Heart right ventricle (tissue), 16 donors: ENCODE results near the gene ATF4. TPM values are rescaled to one million over a fixed set of nuclear protein-coding genes. Genes with fewer than 3 reads are reported as not detected.

ENCODE experiments used
- ATAC-seq, 8 donors: fragments of 200-7000 bp; cut with Tn5 transposase; one replicate each; pipeline ENCODE4 v1.9.1; 2020; ENCODE audit warnings: mild to moderate bottlenecking in 8 of 8, moderate library complexity in 8 of 8, moderate number of reproducible peaks in 1 of 8
- DNase-seq, 2 donors: peaks; one replicate each; pipeline ENCODE4 v3.0.0-alpha.2; 2020
- H3K27ac ChIP-seq, 10 donors: fragments of 200-600 bp; sonication (generic) in 2 of 10; one replicate each; pipeline versions ENCODE4 v1.5.0 to v1.8.0; 2020 to 2022; ENCODE audit warnings: mild to moderate bottlenecking in 3 of 10
- H3K27me3 ChIP-seq, 7 donors: fragments of 200-600 bp; one replicate each; pipeline ENCODE4 v1.8.0; 2021 to 2022; ENCODE audit warnings: mild to moderate bottlenecking in 2 of 7
- H3K36me3 ChIP-seq, 9 donors: fragments of 200-600 bp; sonication (generic) in 1 of 9; one replicate each; pipeline versions ENCODE4 v1.5.0 to v1.8.0; 2020 to 2022; ENCODE audit warnings: mild to moderate bottlenecking in 2 of 9
- H3K4me1 ChIP-seq, 9 donors: fragments of 200-600 bp; sonication (generic) in 1 of 9; one replicate each; pipeline versions ENCODE4 v1.5.0 to v1.8.0; 2020 to 2022; ENCODE audit warnings: mild to moderate bottlenecking in 4 of 9
- H3K4me3 ChIP-seq, 10 donors: fragments of 200-600 bp; sonication (generic) in 2 of 10; one replicate each; pipeline versions ENCODE4 v1.5.0 to v1.8.0; 2020 to 2022; ENCODE audit warnings: mild to moderate bottlenecking in 7 of 10, moderate library complexity in 2 of 10
- H3K9me3 ChIP-seq, 11 donors: fragments of 200-600 bp in 10 of 11; sonication (generic) in 2 of 11; one replicate each; pipeline versions ENCODE4 v1.5.0 to v1.8.0; 2013 to 2022; ENCODE audit warnings: mild to moderate bottlenecking in 2 of 11, control low read depth in 1 of 11, moderate library complexity in 1 of 11
- WGBS, 2 donors: extraction: QIAGEN DNeasy Blood & Tissue Kit; methylation state at CpG; one replicate each; pipeline ENCODE4 v1.1.7; 2013; ENCODE audit warnings: inconsistent platforms in 1 of 2; 5-methylcytosine and 5-hydroxymethylcytosine counted together
- intact Hi-C, 10 donors: fragments of 100-400 bp; cut with DNase I; formaldehyde crosslinking; loops; one replicate each; pipeline versions ENCODE4 v1.11.1 to v1.14.2; 2022
- polyA plus RNA-seq, 2 donors: library from polyadenylated mRNA; stranded (reverse); fragments of 200-250 nt; gene quantifications; one replicate each; pipeline ENCODE4 v1.2.3, GENCODE V29; 2013
- total RNA-seq, 10 donors: library from RNA; stranded (reverse); fragmentation: NEBNext Ultra II Directional in 3 of 10; extraction: Animal tissue kit (Norgen Biotek cat#: 25700) in 3 of 10; gene quantifications; one replicate each; pipeline versions ENCODE4 v1.2.1 to v1.2.4, GENCODE V29; 2021 to 2023
- TF ChIP-seq, protein P1 (sequence below), 9 donors: fragments of 200-600 bp; sonication (generic) in 2 of 9; IDR thresholded peaks; one replicate each; pipeline versions ENCODE4 v1.5.0 to v1.8.0; 2021 to 2022; ENCODE audit warnings: antibody characterized with exemption in 9 of 9, mild to moderate bottlenecking in 5 of 9, moderate library complexity in 1 of 9
- donor health status: Arrhythmogenic right ventricular cardiomyopathy.
- donor health status: ischemic (EF 13 %, LVEDD 7.1; RV severe dilation, severe dysfunction).
- donor health status: healthy with polysubstance abuse.
- donor health status: DM: no; HTN: yes; CAD: no.
- donor health status: DM: no; HTN: no; CAD: no.
- donor health status: ischemic (EF 25% LVEDD 6.9; RV normal size, moderate dysfunction).
- donor health status: ischemic (EF 25% LVEDD 5.7; RV mildly dilated, moderate dysfunction).
- donor health status: healthy.
- donor health status: DM: yes; HTN: yes; CAD: no.
- donor health status: Ischemic cardiomyopathy.
- donor health status: ischemic (EF 35%, LVEDD 5.7; RV mildly dilated, moderate dysfunction).
- donor health status: nonischemic (EF 11% LVEDD 7.7; RV severe dilation, severe dysfunction).
- donor health status: DM: yes; HTN: yes; CAD: no.
- donor health status: PGD.
- donor health status: ischemic (EF 29% LVEDD 5.4; RV normal size, mild dysfunction).
- donor health status: nonischemic (EF 23%, LVEDD 6.1; RV moderate dilation, normal function).

Gene ATF4
- total and polyA plus RNA-seq, 12 donors: 95.2 to 637 (median 161) TPM

DNA sequence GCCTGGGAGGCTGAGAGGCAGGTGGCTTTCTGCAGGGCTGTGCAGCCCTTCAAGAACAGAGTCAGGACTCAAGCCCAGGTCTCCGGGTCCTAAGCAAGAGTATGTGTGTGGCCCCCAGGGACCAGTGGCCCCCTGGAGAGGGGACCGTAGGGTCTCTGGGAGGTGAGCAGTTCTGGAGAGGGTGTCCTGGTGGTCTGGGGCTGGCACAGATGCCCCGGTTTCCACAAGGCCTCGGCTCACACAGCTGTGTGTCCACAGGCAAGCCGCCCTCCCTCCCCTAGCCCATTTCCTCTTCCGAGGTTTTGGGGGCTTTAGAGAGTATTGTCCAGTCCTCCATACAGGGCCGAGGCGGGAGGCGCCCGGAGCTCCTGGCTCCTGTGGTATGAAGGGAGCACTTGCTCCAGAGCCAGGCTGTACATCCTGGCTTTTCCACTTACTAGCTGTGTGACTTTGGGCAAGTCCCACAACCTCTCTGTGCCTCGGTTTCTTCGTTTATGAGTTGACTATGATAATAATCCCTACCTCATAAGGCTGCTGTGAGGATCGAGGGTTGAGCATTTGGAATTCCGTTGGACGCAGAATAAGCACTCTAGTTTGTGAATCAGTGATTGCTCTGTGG lies 15.6 kb downstream of the ATF4 start:
- Histone ChIP-seq H3K27ac (no peak overlapping the region), H3K36me3 (peaks cover 0 to 4% (median 0%) of the 10 kb centered on the region in 9 donors), H3K9me3 (no peaks in the 10 kb centered on the region), H3K27me3 (peaks cover 0 to 1% (median 0%) of the 10 kb centered on the region in 7 donors), H3K4me1 (peaks cover 10 to 28% (median 16%) of the 10 kb centered on the region in 9 donors), H3K4me3 (no peak overlapping the region)
- DNase-seq (no peak), ATAC-seq (no peak)
- intact Hi-C loops: loop anchor here in 8 of 10 donors (2.0 to 10.0 kb wide), 10 partner anchors 486 to 1109 kb away; partner anchors contain the start of gene ADSL (in 3 of the 8)
- TF ChIP-seq, protein P1, sequence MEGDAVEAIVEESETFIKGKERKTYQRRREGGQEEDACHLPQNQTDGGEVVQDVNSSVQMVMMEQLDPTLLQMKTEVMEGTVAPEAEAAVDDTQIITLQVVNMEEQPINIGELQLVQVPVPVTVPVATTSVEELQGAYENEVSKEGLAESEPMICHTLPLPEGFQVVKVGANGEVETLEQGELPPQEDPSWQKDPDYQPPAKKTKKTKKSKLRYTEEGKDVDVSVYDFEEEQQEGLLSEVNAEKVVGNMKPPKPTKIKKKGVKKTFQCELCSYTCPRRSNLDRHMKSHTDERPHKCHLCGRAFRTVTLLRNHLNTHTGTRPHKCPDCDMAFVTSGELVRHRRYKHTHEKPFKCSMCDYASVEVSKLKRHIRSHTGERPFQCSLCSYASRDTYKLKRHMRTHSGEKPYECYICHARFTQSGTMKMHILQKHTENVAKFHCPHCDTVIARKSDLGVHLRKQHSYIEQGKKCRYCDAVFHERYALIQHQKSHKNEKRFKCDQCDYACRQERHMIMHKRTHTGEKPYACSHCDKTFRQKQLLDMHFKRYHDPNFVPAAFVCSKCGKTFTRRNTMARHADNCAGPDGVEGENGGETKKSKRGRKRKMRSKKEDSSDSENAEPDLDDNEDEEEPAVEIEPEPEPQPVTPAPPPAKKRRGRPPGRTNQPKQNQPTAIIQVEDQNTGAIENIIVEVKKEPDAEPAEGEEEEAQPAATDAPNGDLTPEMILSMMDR (IDR thresholded peaks at IDR 0.05): no peak
- WGBS, 2 donors: 82 to 84% methylated on average over 15 of the region's 15 CpGs

DNA sequence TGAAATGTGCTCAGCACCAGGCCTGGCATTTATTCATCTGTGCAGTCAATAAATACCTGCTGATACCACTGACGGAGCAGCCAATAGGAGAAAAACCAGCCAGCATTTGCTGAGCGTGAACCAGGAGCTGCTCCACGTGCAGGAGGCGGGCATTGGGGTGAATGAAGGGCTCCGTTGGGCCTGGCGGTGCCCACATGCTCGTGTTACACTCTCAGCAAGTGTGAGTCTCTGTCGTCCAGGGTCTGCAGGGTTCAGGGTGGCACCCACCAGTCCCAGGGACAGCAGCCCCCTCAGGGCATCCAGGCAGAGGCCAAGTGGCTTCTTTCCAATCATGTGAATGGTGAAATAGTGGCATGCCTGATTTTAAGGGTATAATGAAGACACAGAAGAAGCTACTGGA lies 16.3 kb downstream of the ATF4 start:
- intact Hi-C loops: loop anchor here in 7 of 10 donors (2.0 to 10.0 kb wide), 7 partner anchors 486 to 1108 kb away; partner anchors contain the start of gene ADSL (in 3 of the 7)
- Histone ChIP-seq H3K27me3 (peaks cover 0 to 5% (median 0%) of the 10 kb centered on the region in 7 donors), H3K4me3 (no peak overlapping the region), H3K36me3 (no peaks in the 10 kb centered on the region), H3K4me1 (peaks cover 2 to 20% (median 8%) of the 10 kb centered on the region in 9 donors), H3K9me3 (no peaks in the 10 kb centered on the region), H3K27ac (no peak overlapping the region)
- 60 to 69% methylated on average over 8 of the region's 8 CpGs for WGBS, 2 donors
- no peak for DNase-seq
- TF ChIP-seq, protein P1 (IDR thresholded peaks at IDR 0.05): no peak
- ATAC-seq: no peak

DNA sequence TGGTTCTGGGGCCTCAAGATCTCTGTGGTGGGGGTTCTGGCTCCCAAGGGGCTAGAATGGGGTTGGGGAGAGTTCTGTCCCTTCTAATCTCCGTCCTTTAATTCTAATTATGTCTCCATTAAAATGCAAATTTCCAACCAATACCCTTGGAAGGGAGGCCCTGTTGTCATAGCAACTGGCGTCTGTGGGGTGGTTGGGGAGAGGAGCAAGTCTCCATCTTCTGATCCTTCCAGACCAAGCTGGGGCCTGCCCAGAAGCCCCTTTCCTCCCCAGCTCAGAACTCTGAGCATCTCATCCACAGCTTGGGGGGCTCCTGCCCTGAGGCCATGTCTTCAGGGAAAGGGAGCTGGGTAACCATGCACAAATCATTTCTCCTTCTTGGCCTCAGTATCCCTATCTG lies 17.6 kb downstream of the ATF4 start:
- 40 to 46% methylated on average over 2 of the region's 2 CpGs for WGBS, 2 donors
- Histone ChIP-seq H3K27me3 (peaks cover 0 to 16% (median 5%) of the 10 kb centered on the region in 7 donors), H3K4me3 (no peak overlapping the region), H3K9me3 (no peaks in the 10 kb centered on the region), H3K36me3 (no peaks in the 10 kb centered on the region), H3K4me1 (peaks cover 0 to 14% (median 0%) of the 10 kb centered on the region in 9 donors), H3K27ac (no peak overlapping the region)
- TF ChIP-seq, protein P1 (IDR thresholded peaks at IDR 0.05): no peak
- intact Hi-C loops: loop anchor here in 7 of 10 donors (2.0 to 10.0 kb wide), 7 partner anchors 484 to 1107 kb away; partner anchors contain the start of gene ADSL (in 3 of the 7)
- DNase-seq (no peak), ATAC-seq (no peak)

DNA sequence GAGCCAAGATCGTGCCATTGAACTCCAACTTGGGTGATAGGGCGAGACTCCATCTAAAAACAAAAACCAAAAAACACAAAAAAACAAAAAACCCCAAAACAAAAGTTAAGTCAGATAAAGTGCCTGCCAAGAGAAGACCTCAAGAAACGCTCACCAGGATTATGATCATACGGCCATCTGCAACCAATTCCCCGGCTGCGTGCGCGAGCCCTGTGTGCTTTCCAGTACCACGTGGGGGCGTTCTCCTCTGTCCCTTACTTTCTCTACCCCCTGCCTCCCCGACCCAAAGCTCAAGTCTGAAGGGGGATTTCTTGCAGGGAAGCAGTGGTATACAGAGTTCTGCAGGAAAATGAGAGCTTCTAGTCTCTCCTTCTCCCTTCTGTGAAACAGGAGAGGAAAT lies 22.7 kb downstream of the ATF4 start:
- WGBS, 2 donors: 15 to 16% methylated on average over 11 of the region's 11 CpGs
- intact Hi-C loops: loop anchor here in 1 of 10 donors (5.0 kb wide), 1 partner anchor 484 kb away; no protein-coding TSS in a partner anchor
- no peaks in the 10 kb centered on the region for H3K9me3 ChIP-seq
- H3K27ac ChIP-seq: no peak overlapping the region
- no peaks in the 10 kb centered on the region for H3K36me3 ChIP-seq
- DNase-seq (no peak), ATAC-seq (no peak)
- no peak overlapping the region for H3K4me3 ChIP-seq
- H3K27me3 ChIP-seq: peaks cover 0 to 53% (median 35%) of the 10 kb centered on the region in 7 donors
- TF ChIP-seq, protein P1 (IDR thresholded peaks at IDR 0.05): peak in 4 of 9 donors; percentile 12 to 36 (median 26)
- no peaks in the 10 kb centered on the region for H3K4me1 ChIP-seq
